Measurements from ENCODE around the gene PTPN2. TPM values are rescaled to one million over a fixed set of nuclear protein-coding genes. Genes with fewer than 3 reads are reported as not detected.
"Not testable (repeated sequence)": the region's sequence is repeated elsewhere in the genome, so short reads cannot be mapped to it uniquely, and the experiment has no call there.

The PTPN2 gene
- total RNA-seq = 21.3 and 31.4 TPM in 2 replicates

GRCh38 chr18:12883684-12884405, at the start of gene PTPN2:
Gene PTPN2, minus strand, starts transcription at chr18:12884237. Its CDS starts 96 bp downstream, at chr18:12884141.
- peak; percentile 97 for DNase-seq

GRCh38 chr18:12933327-12933726, 49.3 kb upstream of the PTPN2 start:
- no peak for DNase-seq

- no peak for DNase-seq
Measured at GRCh38 chr18:12930908-12931307, 46.9 kb upstream of the PTPN2 start.

- no peak for DNase-seq
Measured at GRCh38 chr18:12930376-12930775, 46.3 kb upstream of the PTPN2 start.

GRCh38 chr18:12929477-12930083, 45.5 kb upstream of the PTPN2 start:
- no peak for DNase-seq

DNA sequence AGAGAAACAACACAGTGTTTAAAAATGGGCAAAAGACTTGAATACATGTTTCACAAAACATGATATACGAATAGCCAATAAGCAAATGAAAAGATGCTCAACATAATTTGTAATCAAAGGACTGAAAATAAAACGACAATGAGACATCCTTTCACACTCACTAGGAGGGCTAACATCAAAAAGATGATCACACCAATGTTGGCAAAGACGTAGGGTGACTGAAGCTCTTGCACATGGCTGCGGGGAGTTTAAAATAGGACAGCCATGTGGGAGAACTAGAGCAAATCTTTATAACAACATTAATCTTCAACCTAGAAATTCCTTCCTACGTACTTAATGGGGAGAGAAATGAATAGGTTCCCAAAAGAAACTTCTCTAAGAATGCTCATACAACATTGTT, 44.6 kb upstream of the PTPN2 start:
- no peak for DNase-seq

DNA sequence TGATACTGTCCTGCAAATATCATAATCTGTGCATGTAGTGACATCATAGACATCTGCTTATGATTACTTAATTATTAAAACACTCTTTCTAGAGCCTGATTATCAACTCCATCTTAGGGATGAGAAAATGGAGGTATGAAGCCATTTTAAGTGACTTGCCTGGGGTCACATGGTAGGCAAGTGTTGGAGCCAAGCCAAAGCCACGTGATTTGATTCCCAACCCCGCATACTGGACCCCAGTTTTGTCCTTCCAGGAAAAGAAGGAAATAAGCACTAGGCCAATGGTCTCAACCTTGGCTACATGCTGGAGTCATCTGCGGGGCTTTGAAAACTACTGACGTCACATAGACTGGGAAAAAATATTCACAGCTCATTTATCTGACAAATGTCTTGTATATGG, 44.2 kb upstream of the PTPN2 start:
- no peak for DNase-seq

DNA sequence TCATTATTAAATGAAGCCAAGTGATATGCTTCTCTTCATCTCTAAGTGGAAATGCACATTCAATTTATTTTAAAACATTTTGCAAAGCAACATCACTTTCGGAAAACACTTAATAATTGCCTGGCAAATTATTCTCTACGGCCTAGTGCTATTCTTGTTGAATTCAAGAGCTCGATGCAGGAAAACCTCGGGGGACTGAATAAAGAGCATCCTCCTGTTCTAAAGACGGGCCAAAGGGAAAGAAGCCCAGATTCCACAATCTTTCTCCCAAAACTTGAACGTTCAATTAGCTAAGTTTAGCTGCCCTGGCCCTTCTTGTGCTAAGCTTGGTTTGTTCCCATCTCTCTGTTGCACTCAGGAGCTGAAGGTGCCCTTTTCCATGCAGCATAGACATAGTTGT, 40.6 kb upstream of the PTPN2 start:
- no peak for DNase-seq

GRCh38 chr18:12922266-12922665, 38.2 kb upstream of the PTPN2 start:
- no peak for DNase-seq

GRCh38 chr18:12921178-12921577, 37.1 kb upstream of the PTPN2 start:
- DNase-seq = no peak

DNA sequence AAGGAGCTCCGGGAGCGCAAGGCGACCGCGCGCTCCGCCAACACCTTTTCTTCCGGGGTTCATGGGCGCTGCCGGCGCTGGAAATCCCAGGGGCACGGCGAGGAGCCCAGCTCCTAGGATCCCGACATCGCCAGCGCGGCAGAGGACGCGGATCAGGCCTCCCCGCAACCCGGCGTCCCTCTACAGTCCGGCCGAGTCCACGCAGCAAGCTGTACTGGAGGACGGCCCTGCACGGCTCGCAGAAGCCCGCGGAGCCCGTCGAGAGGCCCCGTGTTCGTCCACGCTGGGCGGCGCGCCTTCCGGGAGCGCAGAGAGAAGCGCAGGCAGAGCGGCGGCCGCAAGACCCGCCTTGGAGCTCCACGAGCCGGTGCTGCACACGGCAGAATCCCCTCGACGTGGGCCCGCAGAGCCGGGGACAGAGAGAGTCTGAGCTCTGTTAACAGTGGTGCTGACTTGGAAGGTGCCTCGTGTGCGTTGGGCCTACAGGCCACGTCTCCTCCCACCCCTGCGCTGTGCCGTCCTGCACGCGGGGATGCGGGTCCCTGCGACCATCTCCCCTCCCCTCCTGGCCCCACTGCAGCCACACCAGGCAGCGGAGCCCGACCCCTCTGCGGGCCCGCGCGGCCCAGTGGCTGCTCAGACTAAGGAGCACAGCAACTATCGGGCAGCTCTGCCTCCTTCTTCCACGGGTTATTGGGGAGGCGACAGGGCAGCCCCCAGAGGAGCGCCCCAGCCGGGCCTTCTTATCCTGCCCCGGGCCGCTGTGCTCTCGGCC, 28.1 kb upstream of the PTPN2 start:
- peak; percentile 13 for DNase-seq

- DNase-seq = peak; percentile 41
Measured at GRCh38 chr18:12911025-12911928, 27.2 kb upstream of the PTPN2 start.

DNA sequence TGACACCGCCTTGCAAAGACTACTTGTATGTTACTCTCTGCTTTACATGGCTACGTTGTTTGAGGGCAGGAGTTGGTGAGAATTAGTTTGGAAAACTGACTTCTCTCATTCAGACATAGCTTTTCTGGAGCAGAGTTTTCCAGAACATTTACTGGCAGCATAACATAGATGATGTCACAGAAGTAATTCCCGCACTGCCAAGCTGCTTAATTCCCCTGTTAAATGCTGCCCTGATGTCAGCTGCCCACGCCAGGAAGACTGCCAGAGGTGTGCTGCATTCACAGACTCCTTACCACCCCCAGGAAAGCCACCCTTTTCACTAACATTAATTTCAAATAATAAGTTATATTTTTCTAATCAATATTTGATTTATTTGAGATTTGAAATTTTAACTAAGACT, 24.7 kb upstream of the PTPN2 start:
- DNase-seq = peak; percentile 8

DNA sequence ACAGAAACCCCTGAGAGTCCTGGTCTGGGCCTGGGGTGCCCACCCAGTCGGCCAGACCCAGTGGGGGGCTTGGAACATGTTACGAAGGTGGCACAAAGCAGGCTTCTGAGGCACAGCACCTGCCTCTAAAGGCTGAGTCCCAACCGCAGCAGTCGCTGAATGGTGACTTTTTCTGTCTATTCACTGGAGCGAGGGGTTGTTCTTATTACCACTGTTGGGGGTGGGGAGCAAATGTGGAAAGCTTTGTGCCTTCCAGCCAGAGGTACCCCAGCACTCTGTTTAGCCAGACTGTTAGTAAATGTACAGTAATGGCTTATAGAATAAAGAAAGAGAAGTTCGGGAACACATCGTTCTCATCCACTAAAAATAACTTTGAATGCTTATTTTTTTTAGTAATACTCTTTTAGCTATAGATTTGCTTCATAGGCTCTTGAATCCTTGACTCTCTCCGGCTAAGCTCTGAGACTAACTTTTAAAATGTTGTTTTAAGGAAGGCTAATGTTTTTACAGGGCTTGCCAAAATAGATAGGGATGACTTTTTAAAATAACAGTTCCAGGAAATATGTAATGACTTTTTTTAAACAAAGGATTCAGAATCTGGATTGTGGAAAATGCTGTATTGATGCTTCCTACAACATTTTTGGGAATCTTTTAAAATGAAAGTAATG, 23.4 kb upstream of the PTPN2 start:
- peak; percentile 27 for DNase-seq

GRCh38 chr18:12906773-12907172, 22.7 kb upstream of the PTPN2 start:
- no peak for DNase-seq

DNA sequence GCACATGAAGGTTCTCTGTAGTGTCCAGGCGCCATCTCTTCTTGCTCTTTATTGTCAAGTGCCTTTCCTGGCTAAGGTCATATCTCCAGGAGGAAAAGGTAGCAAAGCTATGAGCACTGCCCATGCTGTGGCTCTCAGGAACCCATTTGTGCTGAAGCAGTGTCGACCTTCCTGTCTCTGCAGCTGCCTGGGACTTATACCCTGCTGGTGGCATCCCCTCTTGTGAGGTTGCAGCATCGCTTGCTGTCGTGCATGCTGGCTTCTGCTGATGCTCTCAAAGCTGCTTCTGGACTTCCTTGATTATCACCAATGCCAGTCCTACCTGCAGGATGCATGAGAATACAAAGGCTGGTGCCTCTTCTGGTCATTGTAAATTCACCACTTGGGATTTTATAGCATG, 22.1 kb upstream of the PTPN2 start:
- no peak for DNase-seq

- peak; percentile 28 for DNase-seq
Measured at GRCh38 chr18:12904012-12904516, 20.0 kb upstream of the PTPN2 start.

DNA sequence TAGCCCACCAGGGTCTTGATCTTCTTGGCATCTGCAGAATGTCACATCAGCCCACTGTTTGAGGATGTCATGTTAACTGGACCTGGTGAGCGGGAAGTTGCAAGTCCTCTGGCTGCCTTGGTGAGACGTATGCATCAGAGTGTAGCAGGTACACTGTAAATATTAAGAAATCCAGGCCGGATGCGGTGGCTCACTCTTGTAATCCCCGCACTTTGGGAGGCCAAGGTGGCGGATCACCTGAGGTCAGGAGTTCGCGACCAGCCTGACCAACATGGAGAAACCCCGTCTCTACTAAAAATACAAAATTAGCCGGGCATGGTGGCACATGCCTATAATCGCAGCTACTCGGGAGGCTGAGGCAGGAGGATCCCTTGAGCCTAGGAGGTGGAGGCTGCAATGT, 17.2 kb upstream of the PTPN2 start:
- DNase-seq = not testable (repeated sequence)

DNA sequence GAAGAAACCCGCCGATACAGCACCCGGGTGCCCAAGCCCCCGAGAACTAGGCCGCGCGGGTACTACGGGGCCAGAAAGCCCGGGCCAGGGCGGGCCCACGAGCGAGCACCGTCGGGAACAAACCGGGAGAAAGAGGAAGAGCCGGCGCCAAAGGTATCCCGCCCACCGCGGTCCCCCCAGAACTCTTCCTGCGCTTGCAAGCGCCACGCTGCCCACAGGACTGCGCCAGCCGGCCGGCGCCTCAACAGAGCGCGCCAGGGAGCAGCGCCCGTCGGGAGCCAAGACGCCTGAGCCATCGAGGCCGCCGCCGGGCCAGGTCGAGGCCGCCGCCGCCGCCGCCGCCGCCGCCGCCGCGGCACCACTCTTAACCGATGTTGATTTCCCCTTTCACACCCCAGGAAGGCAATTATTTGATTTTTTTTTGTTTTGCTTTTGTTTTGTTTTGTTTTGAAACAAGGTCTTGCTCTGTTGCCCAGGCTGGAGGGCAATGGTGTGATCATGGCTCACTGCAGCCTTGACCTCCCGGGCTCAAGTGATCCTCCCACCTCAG, 12.8 kb upstream of the PTPN2 start:
- not testable (repeated sequence) for DNase-seq

DNA sequence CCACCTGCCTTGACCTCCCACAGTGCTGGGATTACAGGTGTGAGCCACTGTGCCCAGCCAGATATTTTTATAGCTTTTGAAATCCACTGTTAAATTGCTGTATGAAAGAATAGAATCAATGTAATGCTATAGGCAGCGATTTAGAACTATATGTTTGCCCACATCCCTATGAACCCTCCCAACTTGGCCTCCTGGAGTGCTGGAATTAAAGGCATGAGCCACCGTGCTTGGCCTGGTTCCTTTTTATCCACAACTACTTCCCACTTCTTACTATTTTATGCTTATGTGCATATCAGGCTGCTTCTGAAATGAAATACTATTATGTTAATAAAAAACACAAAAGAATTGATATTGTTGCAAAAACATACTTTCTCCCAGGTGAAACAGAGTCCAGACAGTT, 11.6 kb upstream of the PTPN2 start:
- no peak for DNase-seq

- no peak for DNase-seq
Measured at GRCh38 chr18:12895014-12895413, 11.0 kb upstream of the PTPN2 start.

- DNase-seq = no peak
Measured at GRCh38 chr18:12891561-12891960, 7.5 kb upstream of the PTPN2 start.
